22Rv1 (cell line): ENCODE data around the gene XPC.

Source experiments
- ZFX ChIP-seq: fragments of 450-650 bp; IDR thresholded peaks from 2 replicates; pipeline ENCODE4 v1.6.1; 2017; ENCODE audit warnings: antibody characterized with exemption, borderline replicate concordance
- TF ChIP-seq, protein P1 (sequence below): fragments of 450-650 bp; IDR thresholded peaks from 2 replicates; pipeline ENCODE4 v1.5.1; 2017; ENCODE audit warnings: mild to moderate bottlenecking

DNA sequence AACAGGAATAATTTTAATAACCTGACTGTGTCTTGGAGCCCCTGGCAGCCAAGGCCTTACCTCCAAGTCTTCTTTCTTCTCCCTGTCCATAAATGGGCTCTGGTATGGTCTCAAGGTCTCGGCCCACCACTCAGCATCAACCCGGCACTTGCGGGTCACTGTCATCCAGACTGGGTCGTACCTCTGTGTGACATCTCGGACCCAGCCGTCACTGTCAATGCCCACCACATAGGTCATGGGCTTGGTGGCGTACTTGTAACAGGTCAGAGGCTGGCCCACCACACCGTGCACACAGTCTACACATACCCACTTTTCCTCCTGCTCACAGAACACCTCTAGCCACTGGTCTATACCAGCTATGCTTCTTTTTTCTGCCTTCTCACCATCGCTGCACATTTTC, 20.4 kb downstream of the XPC start:
- TF ChIP-seq, protein P1, sequence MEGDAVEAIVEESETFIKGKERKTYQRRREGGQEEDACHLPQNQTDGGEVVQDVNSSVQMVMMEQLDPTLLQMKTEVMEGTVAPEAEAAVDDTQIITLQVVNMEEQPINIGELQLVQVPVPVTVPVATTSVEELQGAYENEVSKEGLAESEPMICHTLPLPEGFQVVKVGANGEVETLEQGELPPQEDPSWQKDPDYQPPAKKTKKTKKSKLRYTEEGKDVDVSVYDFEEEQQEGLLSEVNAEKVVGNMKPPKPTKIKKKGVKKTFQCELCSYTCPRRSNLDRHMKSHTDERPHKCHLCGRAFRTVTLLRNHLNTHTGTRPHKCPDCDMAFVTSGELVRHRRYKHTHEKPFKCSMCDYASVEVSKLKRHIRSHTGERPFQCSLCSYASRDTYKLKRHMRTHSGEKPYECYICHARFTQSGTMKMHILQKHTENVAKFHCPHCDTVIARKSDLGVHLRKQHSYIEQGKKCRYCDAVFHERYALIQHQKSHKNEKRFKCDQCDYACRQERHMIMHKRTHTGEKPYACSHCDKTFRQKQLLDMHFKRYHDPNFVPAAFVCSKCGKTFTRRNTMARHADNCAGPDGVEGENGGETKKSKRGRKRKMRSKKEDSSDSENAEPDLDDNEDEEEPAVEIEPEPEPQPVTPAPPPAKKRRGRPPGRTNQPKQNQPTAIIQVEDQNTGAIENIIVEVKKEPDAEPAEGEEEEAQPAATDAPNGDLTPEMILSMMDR, result no peak
- no peak for TF ChIP-seq ZFX
